Right cardiac atrium (tissue), 5 donors: ENCODE data around the gene ZNF697. TPM values are rescaled to one million over a fixed set of nuclear protein-coding genes. Genes with fewer than 3 reads are reported as not detected.
"Not testable (repeated sequence)": the region's sequence is repeated elsewhere in the genome, so short reads cannot be mapped to it uniquely, and the experiment has no call there.

Experiments used
- ATAC-seq, 2 donors: fragments of 200-7000 bp; cut with Tn5 transposase; one replicate each; pipeline versions ENCODE4 v1.8.0 to v1.9.1; 2020; ENCODE audit warnings: moderate library complexity in 2 of 2, mild to moderate bottlenecking in 1 of 2
- DNase-seq, 3 donors: peaks; one replicate each; pipeline ENCODE4 v3.0.0-alpha.2; 2020
- H3K27ac ChIP-seq: one replicate; pipeline ENCODE4 v1.5.1; 2013; ENCODE audit warnings: mild to moderate bottlenecking, low read length, control low read depth, moderate library complexity
- H3K27me3 ChIP-seq: one replicate; pipeline ENCODE4 v1.6.1; 2013; ENCODE audit not compliant: control insufficient read depth, insufficient read depth
- H3K4me1 ChIP-seq: one replicate; pipeline ENCODE4 v1.6.1; 2013; ENCODE audit warnings: low read length; ENCODE audit not compliant: control insufficient read depth, insufficient read depth
- H3K4me3 ChIP-seq: one replicate; pipeline ENCODE4 v1.5.1; 2013; ENCODE audit warnings: low read length, control low read depth
- H3K9me3 ChIP-seq: one replicate; pipeline ENCODE4 v1.6.1; 2013; ENCODE audit warnings: low read length; ENCODE audit not compliant: control insufficient read depth
- WGBS: extraction: QIAGEN DNeasy Blood & Tissue Kit; methylation state at CpG from one replicate; pipeline ENCODE4 v1.1.7; 2013; 5-methylcytosine and 5-hydroxymethylcytosine counted together
- intact Hi-C, 4 donors: fragments of 100-400 bp; cut with DNase I; formaldehyde crosslinking; loops; one replicate each; pipeline versions ENCODE4 v1.11.0 to v1.14.0; 2022 to 2023
- polyA plus RNA-seq: library from polyadenylated mRNA; stranded (reverse); fragments of 200-250 nt; gene quantifications from one replicate; pipeline ENCODE4 v1.2.3, GENCODE V29; 2013
- total RNA-seq, 4 donors: library from RNA; stranded (reverse); fragmentation: NEBNext Ultra II Directional; extraction: Animal tissue kit (Norgen Biotek cat#: 25700); gene quantifications; one replicate each; pipeline ENCODE4 v1.2.1, GENCODE V29; 2021
- donor health status: healthy with polysubstance abuse.
- donor health status: DM: no; HTN: yes; CAD: no.
- donor health status: DM: no; HTN: no; CAD: no.
- donor health status: DM: no; HTN: yes; CAD: no; lungs with severe emphysema.
- donor health status: DM: yes; HTN: yes; CAD: no.

Gene ZNF697
- total and polyA plus RNA-seq, 5 donors = 4.3 to 14.8 (median 10.7) TPM

DNA sequence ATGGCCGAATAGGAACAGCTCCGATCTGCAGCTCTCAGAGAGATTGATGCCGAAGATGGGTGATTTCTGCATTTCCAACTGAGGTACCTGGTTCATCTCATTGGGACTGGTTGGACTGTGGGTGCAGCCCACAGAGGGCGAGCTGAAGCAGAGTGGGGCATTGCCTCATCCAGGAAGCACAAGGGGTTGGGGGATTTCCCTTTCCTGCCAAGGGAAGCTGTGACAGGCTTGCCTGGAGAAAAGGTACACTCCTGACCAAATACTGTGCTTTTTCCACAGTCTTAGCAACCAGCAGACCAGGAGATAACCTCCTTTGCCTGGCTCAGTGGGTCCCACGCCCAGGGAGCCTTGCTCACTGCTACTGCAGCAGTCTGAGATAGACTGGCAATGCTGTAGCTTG, 74.2 kb downstream of the ZNF697 start:
- DNase-seq (no peak), ATAC-seq (no peak)
- intact Hi-C loops = no loop called here
- Histone ChIP-seq H3K27ac (no peak overlapping the region), H3K4me3 (no peak overlapping the region), H3K9me3 (no peaks in the 10 kb centered on the region), H3K27me3 (no peaks in the 10 kb centered on the region), H3K4me1 (no peaks in the 10 kb centered on the region)
- 88% methylated on average over 5 of the region's 5 CpGs for WGBS

GRCh38 chr1:119569930-119570622, 78.0 kb downstream of the ZNF697 start:
- not testable (repeated sequence) for H3K4me1 ChIP-seq, ATAC-seq

More at GRCh38 chr1:119569930-119570622, 78.0 kb downstream of the ZNF697 start:
- H3K9me3 ChIP-seq, H3K4me3 ChIP-seq, intact Hi-C loops, H3K27ac ChIP-seq, DNase-seq, H3K27me3 ChIP-seq: not testable (repeated sequence)
- 60% methylated on average over 6 of the region's 8 CpGs for WGBS

Other genes with a start within 250 kb of the ZNF697 start
- gene HSD3B2, start 233.1 kb downstream of the ZNF697 start, total RNA-seq = under 1 TPM in 1 of 4 donors, not detected in 3; 0.11 TPM
- not detected for gene HSD3B2, start 233.1 kb downstream of the ZNF697 start, polyA plus RNA-seq
- gene HSD3B1, start 141.1 kb downstream of the ZNF697 start, total RNA-seq = not detected
- not detected for gene HSD3B1, start 141.1 kb downstream of the ZNF697 start, polyA plus RNA-seq
- gene PHGDH, start 63.7 kb upstream of the ZNF697 start, total RNA-seq = 10 to 100 TPM; 18.1 to 43.1 (median 20.5) TPM
- gene PHGDH, start 63.7 kb upstream of the ZNF697 start, polyA plus RNA-seq = 11.9 TPM
- gene HMGCS2, start 120.6 kb upstream of the ZNF697 start, total RNA-seq = 10 to 100 TPM in 3 of 4 donors, under 1 TPM in 1; 0.82 to 50.8 (median 21.4) TPM
- gene HMGCS2, start 120.6 kb upstream of the ZNF697 start, polyA plus RNA-seq = 18.5 TPM
- gene REG4, start 163.2 kb upstream of the ZNF697 start, total RNA-seq = not detected
- not detected for gene REG4, start 163.2 kb upstream of the ZNF697 start, polyA plus RNA-seq
- not detected for gene ADAM30, start 248.2 kb upstream of the ZNF697 start, total RNA-seq
- not detected for gene ADAM30, start 248.2 kb upstream of the ZNF697 start, polyA plus RNA-seq